Panc1 (cell line): Measurements from ENCODE around the gene VSIG2. TPM values are rescaled to one million over a fixed set of nuclear protein-coding genes. Genes with fewer than 3 reads are reported as not detected.

Source experiments
- ATAC-seq: fragments of 200-7000 bp; cut with Tn5 transposase; 2 replicates; pipeline ENCODE4 v1.9.1; 2020; ENCODE audit warnings: mild to moderate bottlenecking, moderate library complexity
- BruUV-seq: library from RNA; stranded (reverse); fragments of 400-500 nt; replicated peaks from 2 replicates; lab custom pipeline; 2021; lab: Mats Ljungman, UMichigan
- CTCF ChIA-PET: fragments of 300-600 bp; sonication (Branson Sonifier 250); formaldehyde crosslinking; loops from one replicate; lab custom pipeline; 2022; ENCODE audit warnings: antibody characterized with exemption; lab: Charles Lee
- POLR2A ChIA-PET: fragments of 300-600 bp; sonication (Branson Sonifier 250); formaldehyde crosslinking; loops from one replicate; lab custom pipeline; 2022; ENCODE audit warnings: antibody characterized with exemption; lab: Charles Lee
- DNase-seq: peaks from one replicate; pipeline ENCODE4 v3.0.0-alpha.2; 2010; ENCODE audit warnings: low read depth, low spot score
- H3K27ac ChIP-seq: 2 replicates; pipeline ENCODE4 v1.5.1; 2011; ENCODE audit warnings: mild to moderate bottlenecking, low read length, inconsistent platforms
- H3K27me3 ChIP-seq: fragments of 200-500 bp; sonication (Bioruptor generic); 2 replicates; pipeline ENCODE4 v1.6.0; 2014; ENCODE audit warnings: low read length, inconsistent platforms; ENCODE audit not compliant: control insufficient read depth, insufficient read depth
- H3K36me3 ChIP-seq: fragments of 200-500 bp; sonication (Bioruptor generic); 2 replicates; pipeline ENCODE4 v1.5.1; 2014; ENCODE audit warnings: inconsistent platforms, mild to moderate bottlenecking, low read length, moderate library complexity; ENCODE audit not compliant: control insufficient read depth, insufficient read depth
- H3K4me1 ChIP-seq: 2 replicates; pipeline ENCODE4 v1.5.1; 2011; ENCODE audit warnings: inconsistent platforms, mild to moderate bottlenecking, low read length, moderate library complexity; ENCODE audit not compliant: control insufficient read depth, insufficient read depth
- H3K4me3 ChIP-seq, 2 experiments: 2 replicates each; pipeline ENCODE4 v1.5.1; 2011 to 2012; ENCODE audit warnings: low read depth in 2 of 2, low read length in 2 of 2, mild to moderate bottlenecking in 2 of 2, inconsistent platforms in 1 of 2, moderate library complexity in 1 of 2
- H3K9me3 ChIP-seq: fragments of 200-500 bp; sonication (Bioruptor generic); 2 replicates; pipeline ENCODE4 v1.5.1; 2014; ENCODE audit warnings: low read depth, mild to moderate bottlenecking, inconsistent platforms, low read length, moderate library complexity; ENCODE audit not compliant: control insufficient read depth, insufficient read depth
- CTCF ChIP-seq: fragments of 450-650 bp; IDR thresholded peaks from 2 replicates; pipeline ENCODE4 v1.5.1; 2017; ENCODE audit warnings: mild to moderate bottlenecking
- POLR2AphosphoS5 ChIP-seq: IDR thresholded peaks from 2 replicates; pipeline ENCODE4 v1.6.1; 2012; ENCODE audit warnings: mild to moderate bottlenecking, low read depth, low read length, moderate library complexity
- REST ChIP-seq, 2 experiments: IDR thresholded peaks; 2 replicates each; pipeline ENCODE4 v1.6.1; 2011 to 2012; ENCODE audit warnings: low read depth in 2 of 2, control low read depth in 1 of 2, low read length in 1 of 2, mild to moderate bottlenecking in 1 of 2, moderate library complexity in 1 of 2; ENCODE audit not compliant: insufficient read depth in 1 of 2
- SIN3A ChIP-seq: IDR thresholded peaks from 2 replicates; pipeline ENCODE4 v1.6.1; 2012; ENCODE audit warnings: low read depth, mild to moderate bottlenecking, low read length, moderate library complexity, borderline replicate concordance; ENCODE audit not compliant: insufficient read depth
- TCF7L2 ChIP-seq: IDR thresholded peaks from 2 replicates; pipeline ENCODE4 v1.6.1; 2011; ENCODE audit warnings: mild to moderate bottlenecking, low read depth, low read length, inconsistent platforms
- in situ Hi-C: cut with HindIII; loops from 2 replicates; pipeline ENCODE4 v1.10.0; 2016; ENCODE audit warnings: low sequenced_read_pairs, low pct_unique_long_range_greater_than_20kb
- intact Hi-C: fragments of 100-400 bp; cut with micrococcal nuclease; formaldehyde crosslinking; loops from one replicate; pipeline ENCODE4 v1.10.0; 2022; ENCODE audit not compliant: unreplicated experiment
- total RNA-seq: library from RNA; stranded (reverse); gene quantifications from one replicate; pipeline ENCODE4 v1.2.1, GENCODE V29; 2021; ENCODE audit not compliant: unreplicated experiment

Gene VSIG2
- total RNA-seq, 1 experiment from 2014 or later: not detected

- ChIA-PET CTCF (interaction anchor here (1.4 kb wide), 1 partner anchor 24 kb away, joined by 3 read pairs; no protein-coding TSS in a partner anchor), POLR2A (interaction anchor here (1.0 kb wide), 1 partner anchor 65 kb away, joined by 3 read pairs; the partner anchor contains the start of genes SIAE and SPA17)
- Histone ChIP-seq H3K27me3 (peaks cover 32% of the 10 kb centered on the region), H3K4me1 (peaks cover 5% of the 10 kb centered on the region; the same call in 1 of the 2 replicates), H3K27ac (no peak overlapping the region), H3K9me3 (no peaks in the 10 kb centered on the region), H3K36me3 (no peaks in the 10 kb centered on the region), H3K4me3 (peak overlapping the region; percentile 52 to 67)
- in situ Hi-C loops (no loop called here), intact Hi-C loops (no loop called here)
- no peak for DNase-seq
- no TSS peak for BruUV-seq
- no peak for TF ChIP-seq TCF7L2
- no peak for TF ChIP-seq SIN3A
- TF ChIP-seq REST (IDR thresholded peaks at IDR 0.05; ENCODE audit: insufficient read depth in 1 of 2, low read depth in 2 of 2, low read length in 1 of 2): no peak
- no peak for ATAC-seq
Observed at GRCh38 chr11:124738713-124739478, 13.2 kb downstream of the VSIG2 start.

GRCh38 chr11:124737638-124738305, 14.3 kb downstream of the VSIG2 start:
- TF ChIP-seq TCF7L2 (no peak), CTCF (no peak)
- ATAC-seq (no peak), DNase-seq (no peak)
- intact Hi-C loops: no loop called here
- Histone ChIP-seq H3K4me1 (peaks cover 5% of the 10 kb centered on the region; the same call in 1 of the 2 replicates), H3K27ac (no peak overlapping the region), H3K9me3 (no peaks in the 10 kb centered on the region), H3K36me3 (no peaks in the 10 kb centered on the region), H3K27me3 (peaks cover 23% of the 10 kb centered on the region), H3K4me3 (no peak overlapping the region)
- no TSS peak for BruUV-seq
- CTCF ChIA-PET: no interaction called here
- in situ Hi-C loops: no loop called here
- POLR2A ChIA-PET: no interaction called here

GRCh38 chr11:124736736-124737135, 15.3 kb downstream of the VSIG2 start:
- Histone ChIP-seq H3K4me1 (peaks cover 5% of the 10 kb centered on the region; the same call in 1 of the 2 replicates), H3K36me3 (no peaks in the 10 kb centered on the region), H3K4me3 (no peak overlapping the region), H3K27ac (no peak overlapping the region), H3K27me3 (peaks cover 21% of the 10 kb centered on the region), H3K9me3 (no peaks in the 10 kb centered on the region)
- ChIA-PET CTCF (interaction anchor here (0.6 kb wide), 2 partner anchors 77 to 1215 kb away, joined by 3 read pairs; no protein-coding TSS in a partner anchor), POLR2A (no interaction called here)
- no TSS peak for BruUV-seq
- TF ChIP-seq SIN3A: no peak
- no peak for TF ChIP-seq POLR2AphosphoS5
- no peak for TF ChIP-seq REST (IDR thresholded peaks at IDR 0.05; ENCODE audit: insufficient read depth in 1 of 2, low read depth in 2 of 2, low read length in 1 of 2)
- no peak for TF ChIP-seq TCF7L2
- TF ChIP-seq CTCF: no peak
- in situ Hi-C loops: no loop called here
- intact Hi-C loops: no loop called here
- DNase-seq: no peak
- no peak for ATAC-seq
